GM23248 (cell line): Measurements from ENCODE around the gene HERC4.

Source experiments
- EZH2 ChIP-seq: fragments of 200-600 bp; sonication (generic); IDR thresholded peaks from 2 replicates; pipeline ENCODE4 v1.6.1; 2018; ENCODE audit warnings: antibody characterized with exemption, mild to moderate bottlenecking; ENCODE audit not compliant: insufficient read depth, poor library complexity, severe bottlenecking
- EZH2phosphoT487 ChIP-seq: fragments of 200-600 bp; sonication (generic); IDR thresholded peaks from 2 replicates; pipeline ENCODE4 v1.6.1; 2018; ENCODE audit warnings: antibody characterized with exemption, moderate library complexity, mild to moderate bottlenecking, low read depth; ENCODE audit not compliant: insufficient read depth

GRCh38 chr10:68077026-68077425, 1.9 kb upstream of the HERC4 start:
- TF ChIP-seq EZH2 (no peak), EZH2phosphoT487 (no peak)
